ENCODE results near the gene ADCK1. TPM values are rescaled to one million over a fixed set of nuclear protein-coding genes. Genes with fewer than 3 reads are reported as not detected.
"Not testable (repeated sequence)": the region's sequence is repeated elsewhere in the genome, so short reads cannot be mapped to it uniquely, and the experiment has no call there.

Gene ADCK1
- total RNA-seq, 2 experiments from 2014 or later, result 7.5 to 9.6 TPM

GRCh38 chr14:77809011-77809410 is 9.1 kb downstream of the ADCK1 start:
- Histone ChIP-seq H3K4me1 (ENCODE audit: insufficient read depth, low read length, poor library complexity, severe bottlenecking) (no peaks in the 10 kb centered on the region), H3K79me2 (ENCODE audit: insufficient read depth, low read depth, low read length) (no peaks in the 10 kb centered on the region), H3K9me2 (ENCODE audit: insufficient read depth, low read length) (no peaks in the 10 kb centered on the region), H3K9me3 (ENCODE audit: low read length) (no peaks in the 10 kb centered on the region), H3K4me3 (ENCODE audit: low read depth, low read length, poor library complexity, severe bottlenecking) (no peak overlapping the region), H2AFZ (ENCODE audit: low read length) (no peak overlapping the region), H3K4me2 (ENCODE audit: low read length) (no peak overlapping the region), H4K20me1 (ENCODE audit: insufficient read depth, low read length) (no peaks in the 10 kb centered on the region; the same call in 1 of the 2 replicates), H3K36me3 (ENCODE audit: insufficient read depth, low read length) (no peaks in the 10 kb centered on the region), H3K27ac (ENCODE audit: low read depth, low read length, poor library complexity, severe bottlenecking) (no peak overlapping the region)
- no peak for DNase-seq (ENCODE audit: low spot score)
- ChIA-PET CTCF (ENCODE audit: unreplicated experiment) (no interaction called here), POLR2A (interaction anchor here (0.6 to 1.7 kb wide), 3 partner anchors 9 to 132 kb away, joined by 3 read pairs; partner anchors contain the start of gene ADCK1)
- intact Hi-C loops (cut with micrococcal nuclease; ENCODE audit: unreplicated experiment), result no loop called here
- TF ChIP-seq EZH2phosphoT487 (IDR thresholded peaks at IDR 0.05; ENCODE audit: borderline replicate concordance, low read depth, low read length) (no peak), CTCF (conservative IDR thresholded peaks at IDR 0.05; ENCODE audit: low read length) (no peak)
- no TSS peak for BruUV-seq (replicated peaks)

- H3K4me1 ChIP-seq (ENCODE audit: insufficient read depth, low read length, poor library complexity, severe bottlenecking), result no peaks in the 10 kb centered on the region
- H3K79me2 ChIP-seq (ENCODE audit: insufficient read depth, low read depth, low read length), result no peaks in the 10 kb centered on the region
- H4K20me1 ChIP-seq (ENCODE audit: insufficient read depth, low read length), result no peaks in the 10 kb centered on the region; the same call in 1 of the 2 replicates
- no peak overlapping the region for H3K4me3 ChIP-seq (ENCODE audit: low read depth, low read length, poor library complexity, severe bottlenecking)
- ChIA-PET CTCF (ENCODE audit: unreplicated experiment) (no interaction called here), POLR2A (no interaction called here)
- no peak for DNase-seq (ENCODE audit: low spot score)
- H3K9me3 ChIP-seq (ENCODE audit: low read length), result no peaks in the 10 kb centered on the region
- no peak overlapping the region for H3K27ac ChIP-seq (ENCODE audit: low read depth, low read length, poor library complexity, severe bottlenecking)
- H3K9me2 ChIP-seq (ENCODE audit: insufficient read depth, low read length), result no peaks in the 10 kb centered on the region
- H3K36me3 ChIP-seq (ENCODE audit: insufficient read depth, low read length), result no peaks in the 10 kb centered on the region
- no peak overlapping the region for H2AFZ ChIP-seq (ENCODE audit: low read length)
- H3K4me2 ChIP-seq (ENCODE audit: low read length), result no peak overlapping the region
- TF ChIP-seq CTCF (conservative IDR thresholded peaks at IDR 0.05; ENCODE audit: low read length) (no peak), EZH2phosphoT487 (IDR thresholded peaks at IDR 0.05; ENCODE audit: borderline replicate concordance, low read depth, low read length) (no peak)
- intact Hi-C loops (cut with micrococcal nuclease; ENCODE audit: unreplicated experiment), result no loop called here
- BruUV-seq (replicated peaks), result no TSS peak
These were observed 12.1 kb downstream of the ADCK1 start for GRCh38 chr14:77812028-77812427.

- BruUV-seq (replicated peaks); H3K27ac ChIP-seq (ENCODE audit: low read depth, low read length, poor library complexity, severe bottlenecking); H4K20me1 ChIP-seq (ENCODE audit: insufficient read depth, low read length); H3K79me2 ChIP-seq (ENCODE audit: insufficient read depth, low read depth, low read length); CTCF ChIA-PET (ENCODE audit: unreplicated experiment); H3K4me1 ChIP-seq (ENCODE audit: insufficient read depth, low read length, poor library complexity, severe bottlenecking); H3K9me3 ChIP-seq (ENCODE audit: low read length); H2AFZ ChIP-seq (ENCODE audit: low read length); H3K4me2 ChIP-seq (ENCODE audit: low read length); H3K36me3 ChIP-seq (ENCODE audit: insufficient read depth, low read length); intact Hi-C loops (cut with micrococcal nuclease; ENCODE audit: unreplicated experiment); H3K9me2 ChIP-seq (ENCODE audit: insufficient read depth, low read length); POLR2A ChIA-PET; DNase-seq (ENCODE audit: low spot score); H3K4me3 ChIP-seq (ENCODE audit: low read depth, low read length, poor library complexity, severe bottlenecking): not testable (repeated sequence)
These were observed 12.8 kb downstream of the ADCK1 start for GRCh38 chr14:77812682-77813081.
